ENCODE data around the gene SGSH.

DNA sequence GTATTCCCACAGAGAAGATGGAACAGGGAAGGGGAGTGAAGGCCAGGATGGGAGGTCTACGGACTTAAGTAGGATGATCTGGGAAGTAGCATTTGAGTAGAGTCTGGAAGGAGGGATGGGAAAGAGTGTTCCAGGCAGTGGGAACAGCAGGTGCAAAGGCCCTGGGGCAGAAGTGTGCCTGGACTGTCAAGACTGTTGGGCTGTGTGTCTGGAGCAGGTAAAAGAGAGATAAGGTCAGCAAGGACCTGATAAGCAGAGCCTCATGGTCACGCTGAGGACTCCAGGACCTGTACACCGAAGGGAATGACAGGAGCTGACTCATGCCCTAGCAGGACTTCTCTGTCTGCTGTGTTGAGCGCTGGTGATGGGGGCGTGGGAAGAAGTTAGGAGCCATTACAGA lies 51.0 kb downstream of the SGSH start:
- TF ChIP-seq EZH2phosphoT487 (IDR thresholded peaks at IDR 0.05; ENCODE audit: insufficient read depth, low read depth) (no peak), EZH2 (IDR thresholded peaks at IDR 0.05; ENCODE audit: insufficient read depth, poor library complexity, severe bottlenecking) (no peak)

Measured in GM23248 (cell line).